ENCODE measurements around the gene USP14. TPM values are rescaled to one million over a fixed set of nuclear protein-coding genes. Genes with fewer than 3 reads are reported as not detected.

The USP14 gene
- total RNA-seq, 4 donors from 2014 or later: 17.1 to 66.0 (median 20.3) TPM

- peaks cover 0 to 26% (median 0%) of the 10 kb centered on the region in 3 donors for H3K36me3 ChIP-seq
- TF ChIP-seq CTCF (IDR thresholded peaks at IDR 0.05) (no peak), POLR2A (IDR thresholded peaks at IDR 0.05) (no peak)
Observed at GRCh38 chr18:228586-228985, 70.2 kb downstream of the USP14 start.

GRCh38 chr18:231563-231962 lies 73.2 kb downstream of the USP14 start:
- TF ChIP-seq POLR2A (IDR thresholded peaks at IDR 0.05): no peak
- TF ChIP-seq CTCF (IDR thresholded peaks at IDR 0.05): no peak
- H3K27ac ChIP-seq: no peak overlapping the region
- H3K4me3 ChIP-seq: no peak overlapping the region
- no peaks in the 10 kb centered on the region for H3K27me3 ChIP-seq
- H3K36me3 ChIP-seq: no peaks in the 10 kb centered on the region
- H3K4me1 ChIP-seq: no peaks in the 10 kb centered on the region
- H3K9me3 ChIP-seq: no peaks in the 10 kb centered on the region
- no peak for DNase-seq

More at GRCh38 chr18:228586-228985, 70.2 kb downstream of the USP14 start:
- no peak for DNase-seq
- Histone ChIP-seq H3K9me3 (no peaks in the 10 kb centered on the region), H3K27me3 (no peaks in the 10 kb centered on the region), H3K27ac (no peak overlapping the region), H3K4me3 (no peak overlapping the region), H3K4me1 (no peaks in the 10 kb centered on the region)

GRCh38 chr18:240175-240574 lies 81.8 kb downstream of the USP14 start:
- no peaks in the 10 kb centered on the region for H3K4me1 ChIP-seq
- H3K4me3 ChIP-seq: no peak overlapping the region
- H3K9me3 ChIP-seq: no peaks in the 10 kb centered on the region
- H3K27ac ChIP-seq: no peak overlapping the region
- H3K27me3 ChIP-seq: no peaks in the 10 kb centered on the region
- no peak for TF ChIP-seq POLR2A (IDR thresholded peaks at IDR 0.05)
- no peak for TF ChIP-seq CTCF (IDR thresholded peaks at IDR 0.05)
- no peak for DNase-seq
- peaks cover 0 to 20% (median 0%) of the 10 kb centered on the region in 3 donors for H3K36me3 ChIP-seq

- H3K4me1 ChIP-seq: no peaks in the 10 kb centered on the region
- DNase-seq: no peak
- no peaks in the 10 kb centered on the region for H3K9me3 ChIP-seq
- H3K36me3 ChIP-seq: peaks cover 0 to 52% (median 0%) of the 10 kb centered on the region in 3 donors
- H3K4me3 ChIP-seq: no peak overlapping the region
- TF ChIP-seq POLR2A (IDR thresholded peaks at IDR 0.05): no peak
- no peak for TF ChIP-seq CTCF (IDR thresholded peaks at IDR 0.05)
- H3K27me3 ChIP-seq: no peaks in the 10 kb centered on the region
- H3K27ac ChIP-seq: no peak overlapping the region
Observed at GRCh38 chr18:245282-245847, 87.0 kb downstream of the USP14 start.

GRCh38 chr18:248053-248452 lies 89.7 kb downstream of the USP14 start:
- no peak overlapping the region for H3K27ac ChIP-seq
- no peak for DNase-seq
- no peaks in the 10 kb centered on the region for H3K9me3 ChIP-seq
- TF ChIP-seq CTCF (IDR thresholded peaks at IDR 0.05) (no peak), POLR2A (IDR thresholded peaks at IDR 0.05) (no peak)
- H3K4me1 ChIP-seq: no peaks in the 10 kb centered on the region
- H3K27me3 ChIP-seq: no peaks in the 10 kb centered on the region
- no peak overlapping the region for H3K4me3 ChIP-seq
- peaks cover 0 to 74% (median 0%) of the 10 kb centered on the region in 3 donors for H3K36me3 ChIP-seq

GRCh38 chr18:250685-251084 lies 92.3 kb downstream of the USP14 start:
- H3K27ac ChIP-seq: no peak overlapping the region
- H3K4me3 ChIP-seq: no peak overlapping the region
- no peak for TF ChIP-seq CTCF (IDR thresholded peaks at IDR 0.05)
- no peak for TF ChIP-seq POLR2A (IDR thresholded peaks at IDR 0.05)
- DNase-seq: no peak
- no peaks in the 10 kb centered on the region for H3K4me1 ChIP-seq
- peaks cover 0 to 80% (median 0%) of the 10 kb centered on the region in 3 donors for H3K36me3 ChIP-seq
- no peaks in the 10 kb centered on the region for H3K27me3 ChIP-seq
- H3K9me3 ChIP-seq: no peaks in the 10 kb centered on the region
